ENCODE measurements around the gene CTNNA3.

DNA sequence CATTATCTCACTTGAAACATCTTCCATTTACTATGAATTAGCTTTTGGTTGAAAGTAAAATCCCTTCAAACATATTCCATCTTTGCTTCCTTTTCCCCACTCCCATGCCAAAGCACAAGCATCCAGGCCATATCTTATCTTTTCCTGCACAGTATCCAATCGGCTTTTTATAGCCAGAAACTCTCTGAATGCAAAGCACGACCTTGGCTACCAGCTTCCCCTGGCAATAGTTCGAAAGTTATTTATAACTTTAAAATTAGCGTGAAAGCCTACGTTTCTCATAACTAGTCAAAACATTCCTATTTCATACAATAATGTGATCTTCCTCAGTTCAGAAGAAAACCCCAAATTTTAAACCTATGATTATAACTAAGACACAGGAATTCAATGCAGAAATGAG lies 440 bp downstream of the CTNNA3 start:
- TF ChIP-seq CTCF (IDR thresholded peaks at IDR 0.05; ENCODE audit: poor library complexity, severe bottlenecking) (no peak), POLR2AphosphoS5 (IDR thresholded peaks at IDR 0.05) (no peak), EP300 (conservative IDR thresholded peaks at IDR 0.05; ENCODE audit: poor library complexity, severe bottlenecking) (no peak), MXI1 (conservative IDR thresholded peaks at IDR 0.05; ENCODE audit: poor library complexity, severe bottlenecking) (no peak), RAD21 (conservative IDR thresholded peaks at IDR 0.05) (no peak), EZH2 (IDR thresholded peaks at IDR 0.05; ENCODE audit: borderline replicate concordance, insufficient read depth, low read length, poor library complexity, severe bottlenecking) (no peak), TAF1 (IDR thresholded peaks at IDR 0.05; ENCODE audit: low read depth) (no peak), SMC3 (conservative IDR thresholded peaks at IDR 0.05; ENCODE audit: poor library complexity) (no peak)
- TF ChIP-seq, protein P1, sequence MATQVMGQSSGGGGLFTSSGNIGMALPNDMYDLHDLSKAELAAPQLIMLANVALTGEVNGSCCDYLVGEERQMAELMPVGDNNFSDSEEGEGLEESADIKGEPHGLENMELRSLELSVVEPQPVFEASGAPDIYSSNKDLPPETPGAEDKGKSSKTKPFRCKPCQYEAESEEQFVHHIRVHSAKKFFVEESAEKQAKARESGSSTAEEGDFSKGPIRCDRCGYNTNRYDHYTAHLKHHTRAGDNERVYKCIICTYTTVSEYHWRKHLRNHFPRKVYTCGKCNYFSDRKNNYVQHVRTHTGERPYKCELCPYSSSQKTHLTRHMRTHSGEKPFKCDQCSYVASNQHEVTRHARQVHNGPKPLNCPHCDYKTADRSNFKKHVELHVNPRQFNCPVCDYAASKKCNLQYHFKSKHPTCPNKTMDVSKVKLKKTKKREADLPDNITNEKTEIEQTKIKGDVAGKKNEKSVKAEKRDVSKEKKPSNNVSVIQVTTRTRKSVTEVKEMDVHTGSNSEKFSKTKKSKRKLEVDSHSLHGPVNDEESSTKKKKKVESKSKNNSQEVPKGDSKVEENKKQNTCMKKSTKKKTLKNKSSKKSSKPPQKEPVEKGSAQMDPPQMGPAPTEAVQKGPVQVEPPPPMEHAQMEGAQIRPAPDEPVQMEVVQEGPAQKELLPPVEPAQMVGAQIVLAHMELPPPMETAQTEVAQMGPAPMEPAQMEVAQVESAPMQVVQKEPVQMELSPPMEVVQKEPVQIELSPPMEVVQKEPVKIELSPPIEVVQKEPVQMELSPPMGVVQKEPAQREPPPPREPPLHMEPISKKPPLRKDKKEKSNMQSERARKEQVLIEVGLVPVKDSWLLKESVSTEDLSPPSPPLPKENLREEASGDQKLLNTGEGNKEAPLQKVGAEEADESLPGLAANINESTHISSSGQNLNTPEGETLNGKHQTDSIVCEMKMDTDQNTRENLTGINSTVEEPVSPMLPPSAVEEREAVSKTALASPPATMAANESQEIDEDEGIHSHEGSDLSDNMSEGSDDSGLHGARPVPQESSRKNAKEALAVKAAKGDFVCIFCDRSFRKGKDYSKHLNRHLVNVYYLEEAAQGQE (IDR thresholded peaks at IDR 0.05; ENCODE audit: borderline replicate concordance): no peak
